HEK293 (cell line): ENCODE data around the gene ANKS6.

Experiments
- EGR2 ChIP-seq: fragments of 450-650 bp; formaldehyde crosslinking; IDR thresholded peaks from 2 replicates; pipeline ENCODE4 v1.5.1; 2016; ENCODE audit warnings: low read depth, missing biosample characterization, missing genetic modification characterization
- GLIS1 ChIP-seq: fragments of 450-650 bp; formaldehyde crosslinking; IDR thresholded peaks from 2 replicates; pipeline ENCODE4 v1.5.1; 2016; ENCODE audit warnings: missing biosample characterization, missing genetic modification characterization
- HOXD13 ChIP-seq: sonication (generic); formaldehyde crosslinking; IDR thresholded peaks from 2 replicates; pipeline ENCODE4 v1.8.0; 2022; ENCODE audit warnings: missing genetic modification reagents, borderline replicate concordance
- MYNN ChIP-seq: fragments of 450-650 bp; formaldehyde crosslinking; IDR thresholded peaks from 2 replicates; pipeline ENCODE4 v1.5.1; 2016; ENCODE audit warnings: missing biosample characterization, missing genetic modification characterization, borderline replicate concordance
- MZF1 ChIP-seq: fragments of 450-650 bp; formaldehyde crosslinking; IDR thresholded peaks from 2 replicates; pipeline ENCODE4 v1.5.1; 2017; ENCODE audit warnings: missing biosample characterization, missing genetic modification characterization, borderline replicate concordance
- PRDM10 ChIP-seq: fragments of 450-650 bp; formaldehyde crosslinking; IDR thresholded peaks from 2 replicates; pipeline ENCODE4 v1.5.1; 2016; ENCODE audit warnings: missing biosample characterization, missing genetic modification characterization
- ZNF112 ChIP-seq: fragments of 450-650 bp; formaldehyde crosslinking; IDR thresholded peaks from 2 replicates; pipeline ENCODE4 v1.5.0; 2017; ENCODE audit warnings: missing biosample characterization, missing genetic modification characterization
- ZNF114 ChIP-seq: fragments of 450-650 bp; formaldehyde crosslinking; IDR thresholded peaks from 2 replicates; pipeline ENCODE4 v1.5.0; 2017; ENCODE audit warnings: missing biosample characterization, missing genetic modification characterization
- ZNF157 ChIP-seq: fragments of 450-650 bp; formaldehyde crosslinking; IDR thresholded peaks from 2 replicates; pipeline ENCODE4 v1.5.1; 2016; ENCODE audit warnings: missing biosample characterization, missing genetic modification characterization
- ZNF169 ChIP-seq: fragments of 450-650 bp; formaldehyde crosslinking; IDR thresholded peaks from 2 replicates; pipeline ENCODE4 v1.5.1; 2016; ENCODE audit warnings: missing biosample characterization, missing genetic modification characterization
- ZNF2 ChIP-seq: fragments of 450-650 bp; formaldehyde crosslinking; IDR thresholded peaks from 2 replicates; pipeline ENCODE4 v1.5.1; 2016; ENCODE audit warnings: missing biosample characterization, missing genetic modification characterization
- ZNF26 ChIP-seq: fragments of 450-650 bp; formaldehyde crosslinking; IDR thresholded peaks from 2 replicates; pipeline ENCODE4 v1.5.1; 2016; ENCODE audit warnings: missing biosample characterization, missing genetic modification characterization
- ZNF350 ChIP-seq: fragments of 450-650 bp; formaldehyde crosslinking; IDR thresholded peaks from 2 replicates; pipeline ENCODE4 v1.5.0; 2017; ENCODE audit warnings: missing biosample characterization, mild to moderate bottlenecking, missing genetic modification characterization
- ZNF366 ChIP-seq: fragments of 450-650 bp; formaldehyde crosslinking; conservative IDR thresholded peaks from 2 replicates; pipeline ENCODE4 v1.5.1; 2016; ENCODE audit warnings: missing biosample characterization, missing genetic modification characterization
- ZNF398 ChIP-seq: fragments of 450-650 bp; formaldehyde crosslinking; IDR thresholded peaks from 2 replicates; pipeline ENCODE4 v1.5.1; 2017; ENCODE audit warnings: missing biosample characterization, missing genetic modification characterization
- ZNF501 ChIP-seq: fragments of 450-650 bp; formaldehyde crosslinking; IDR thresholded peaks from 2 replicates; pipeline ENCODE4 v1.5.1; 2016; ENCODE audit warnings: missing biosample characterization, missing genetic modification characterization
- ZNF518A ChIP-seq: fragments of 450-650 bp; formaldehyde crosslinking; conservative IDR thresholded peaks from 2 replicates; pipeline ENCODE4 v1.5.1; 2016; ENCODE audit warnings: low read depth, missing biosample characterization, missing genetic modification characterization
- ZNF548 ChIP-seq: fragments of 450-650 bp; formaldehyde crosslinking; IDR thresholded peaks from 2 replicates; pipeline ENCODE4 v1.5.1; 2016; ENCODE audit warnings: missing biosample characterization, missing genetic modification characterization
- ZNF580 ChIP-seq: fragments of 450-650 bp; formaldehyde crosslinking; IDR thresholded peaks from 2 replicates; pipeline ENCODE4 v1.5.1; 2016; ENCODE audit warnings: missing biosample characterization, missing genetic modification characterization
- ZNF610 ChIP-seq: fragments of 450-650 bp; formaldehyde crosslinking; IDR thresholded peaks from 2 replicates; pipeline ENCODE4 v1.5.1; 2016; ENCODE audit warnings: missing biosample characterization, missing genetic modification characterization, borderline replicate concordance
- ZNF639 ChIP-seq: fragments of 450-650 bp; formaldehyde crosslinking; IDR thresholded peaks from 2 replicates; pipeline ENCODE4 v1.5.1; 2016; ENCODE audit warnings: missing biosample characterization, missing genetic modification characterization
- ZSCAN18 ChIP-seq: fragments of 450-650 bp; formaldehyde crosslinking; IDR thresholded peaks from 2 replicates; pipeline ENCODE4 v1.5.1; 2016; ENCODE audit warnings: missing biosample characterization, missing genetic modification characterization

ANKS6 gene

GRCh38 chr9:98790842-98791607, 5.3 kb downstream of the ANKS6 start (continued):
- no peak for TF ChIP-seq ZNF398
- TF ChIP-seq HOXD13 (CRISPR knock-in tag), result no peak
- TF ChIP-seq MYNN (tag by site-specific recombination), result no peak
- TF ChIP-seq ZNF639 (tag by site-specific recombination), result no peak
- TF ChIP-seq ZNF2, result 0 out of 2 replicates have a peak, but pooled peaks have one; percentile 49
- TF ChIP-seq ZNF366, result no peak
- no peak for TF ChIP-seq ZNF114 (tag by site-specific recombination)
- TF ChIP-seq EGR2 (tag by site-specific recombination), result no peak
- no peak for TF ChIP-seq ZNF26
- no peak for TF ChIP-seq ZNF112 (tag by site-specific recombination)
- no peak for TF ChIP-seq ZNF501 (tag by site-specific recombination)
- TF ChIP-seq ZNF157 (tag by site-specific recombination), result no peak
- TF ChIP-seq PRDM10 (tag by site-specific recombination), result no peak
- no peak for TF ChIP-seq ZNF169
- TF ChIP-seq ZNF610 (tag by site-specific recombination), result no peak
- no peak for TF ChIP-seq ZNF350 (tag by site-specific recombination)
- no peak for TF ChIP-seq ZSCAN18
- TF ChIP-seq GLIS1 (tag by site-specific recombination), result peak; percentile 60
- no peak for TF ChIP-seq ZNF518A (tag by site-specific recombination)
- TF ChIP-seq ZNF580 (tag by site-specific recombination), result no peak
- TF ChIP-seq MZF1 (tag by site-specific recombination), result no peak
- no peak for TF ChIP-seq ZNF548 (tag by site-specific recombination)
